Activated T-cell treated with anti-CD3 and anti-CD28 coated beads for 24 hours (primary cell): Measurements from ENCODE around the gene FDCSP.
"Not testable (repeated sequence)": the region's sequence is repeated elsewhere in the genome, so short reads cannot be mapped to it uniquely, and the experiment has no call there.

Experiments
- DNase-seq: peaks from one replicate; pipeline ENCODE4 v3.0.0-alpha.2; 2020; ENCODE audit warnings: low read depth

FDCSP gene

DNA sequence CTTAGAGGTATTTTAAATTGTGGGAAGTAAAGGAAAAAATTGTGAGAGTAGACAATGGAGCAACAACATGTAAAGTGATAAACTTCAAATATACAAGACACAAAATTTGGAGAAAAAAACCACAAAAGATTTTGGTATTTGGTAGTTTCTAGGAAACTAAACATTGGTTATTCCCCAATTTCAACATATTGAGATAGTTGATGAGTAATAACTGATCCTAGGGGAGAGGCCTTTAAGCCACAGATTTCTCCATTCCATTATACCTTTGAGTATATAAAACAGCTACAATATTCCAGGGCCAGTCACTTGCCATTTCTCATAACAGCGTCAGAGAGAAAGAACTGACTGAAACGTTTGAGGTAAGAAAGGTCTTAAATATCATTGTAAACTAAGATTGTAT, at the start of gene FDCSP:
Gene FDCSP (plus strand): TSS at position 301 of the 400 bp plus-strand sequence. CDS start 5,071 bp downstream, outside the sequence.
- no peak for DNase-seq

DNA sequence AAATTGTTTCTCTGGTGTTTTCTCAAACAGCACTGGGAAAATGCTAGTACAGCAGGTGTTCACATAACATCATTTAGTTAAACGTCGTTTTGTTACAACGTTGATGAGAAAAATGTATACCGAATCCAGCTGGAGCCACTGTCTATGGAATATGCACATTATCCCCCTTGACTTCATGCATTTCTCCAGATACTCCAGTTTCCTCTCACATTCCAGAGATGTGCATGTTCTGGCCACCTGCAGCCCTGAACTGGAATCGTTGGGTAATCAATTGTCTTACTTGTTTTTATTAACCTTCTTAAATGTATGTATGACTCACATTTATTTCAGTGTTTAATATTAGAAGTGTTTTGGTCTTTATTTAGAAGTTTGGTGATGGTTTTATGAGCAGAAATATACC, 48.8 kb upstream of the FDCSP start:
- DNase-seq = no peak

DNA sequence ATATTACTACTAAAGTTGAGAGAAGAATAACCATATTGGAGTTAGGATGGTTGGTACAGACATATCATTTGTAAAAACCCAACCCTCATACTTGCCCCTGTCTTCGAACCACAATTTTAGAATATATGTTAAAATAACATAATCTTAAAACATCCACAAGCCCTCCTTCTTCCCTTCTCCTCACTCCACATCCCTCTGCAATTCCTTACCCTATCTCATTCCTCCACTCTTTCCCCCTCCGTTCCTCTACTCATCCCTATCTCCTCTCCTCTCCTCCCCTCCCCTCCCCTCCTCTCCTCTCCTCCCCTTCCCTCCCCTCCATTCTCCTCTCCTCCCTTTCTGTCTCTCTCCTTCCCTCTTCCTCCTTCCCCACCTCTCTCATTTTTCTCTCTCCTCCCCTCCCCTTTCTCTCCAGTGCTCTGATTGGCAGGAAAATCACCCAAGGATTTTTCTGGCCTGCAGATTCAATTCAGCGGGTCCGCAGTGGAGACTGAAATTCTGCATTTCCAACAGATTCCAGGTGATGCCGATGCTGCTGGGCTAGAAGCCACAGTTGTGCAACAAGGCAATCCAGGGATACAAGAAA, 47.8 kb upstream of the FDCSP start:
- no peak for DNase-seq

DNA sequence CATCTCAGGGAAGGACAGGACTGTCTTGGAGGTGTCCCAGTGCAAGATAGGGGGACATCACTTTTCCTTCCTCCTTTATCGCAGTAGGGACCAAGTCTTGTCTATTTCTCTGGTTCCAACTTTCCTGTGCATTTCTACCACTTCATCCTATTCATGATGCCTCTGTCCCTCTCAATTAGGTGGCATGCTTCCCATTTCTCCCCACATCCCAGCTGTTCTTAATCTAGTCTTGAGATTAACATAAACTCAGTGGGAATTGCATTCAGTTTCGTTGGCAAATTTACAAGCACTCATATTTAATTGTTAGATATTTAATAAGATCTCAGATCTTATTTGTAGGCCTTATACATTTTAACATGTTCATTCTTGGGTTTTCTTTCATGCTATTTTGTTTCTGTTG, 46.1 kb upstream of the FDCSP start:
- DNase-seq = no peak

DNA sequence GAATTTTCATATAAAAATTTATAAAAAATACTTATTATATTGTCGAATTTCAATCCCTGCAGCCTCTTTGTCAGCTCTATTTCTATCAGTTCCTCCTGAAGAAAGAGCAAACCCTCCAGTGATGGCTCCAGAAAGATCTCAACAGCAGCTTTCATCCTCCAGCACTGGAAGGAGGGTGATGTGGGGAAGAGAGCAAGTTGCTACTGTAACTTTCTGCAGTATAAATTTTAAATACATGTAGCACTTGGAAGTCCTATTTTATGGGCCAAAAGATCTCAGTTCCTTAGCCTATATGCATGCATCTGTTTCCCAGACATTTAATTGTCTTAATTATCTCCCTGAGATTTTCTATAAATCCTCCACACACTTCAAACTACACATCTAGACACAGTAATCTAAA, 44.1 kb upstream of the FDCSP start:
- no peak for DNase-seq

DNA sequence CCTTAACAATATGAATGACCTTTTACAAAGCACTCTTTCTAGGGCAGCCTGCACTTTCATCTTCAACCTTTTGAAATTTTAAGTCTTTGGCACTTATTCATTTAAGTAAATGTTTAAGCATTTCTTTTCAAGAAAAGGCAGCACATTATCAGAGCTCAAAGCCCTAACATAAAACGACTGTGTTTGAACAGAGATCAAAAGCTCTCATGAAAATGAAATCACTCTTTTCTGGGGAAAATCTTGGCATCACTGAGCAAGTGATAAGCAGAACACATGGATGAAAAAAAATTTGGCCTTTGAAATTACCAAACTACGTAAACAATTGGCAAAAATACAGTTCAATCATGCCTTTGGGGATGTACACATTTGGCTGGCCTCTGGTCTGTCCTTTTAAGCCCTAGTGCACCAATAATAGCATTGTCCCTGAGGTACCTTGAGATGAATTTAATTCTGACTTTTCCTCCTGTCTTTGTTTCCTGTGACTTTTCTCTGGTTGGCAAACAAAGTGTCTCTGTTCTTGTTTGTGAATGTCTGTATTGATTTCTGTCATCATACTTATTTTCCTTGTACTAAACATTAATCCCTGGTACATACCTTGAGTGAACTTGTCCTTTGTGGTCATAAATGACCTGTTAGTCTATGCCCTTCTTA, 43.3 kb upstream of the FDCSP start:
- no peak for DNase-seq

DNA sequence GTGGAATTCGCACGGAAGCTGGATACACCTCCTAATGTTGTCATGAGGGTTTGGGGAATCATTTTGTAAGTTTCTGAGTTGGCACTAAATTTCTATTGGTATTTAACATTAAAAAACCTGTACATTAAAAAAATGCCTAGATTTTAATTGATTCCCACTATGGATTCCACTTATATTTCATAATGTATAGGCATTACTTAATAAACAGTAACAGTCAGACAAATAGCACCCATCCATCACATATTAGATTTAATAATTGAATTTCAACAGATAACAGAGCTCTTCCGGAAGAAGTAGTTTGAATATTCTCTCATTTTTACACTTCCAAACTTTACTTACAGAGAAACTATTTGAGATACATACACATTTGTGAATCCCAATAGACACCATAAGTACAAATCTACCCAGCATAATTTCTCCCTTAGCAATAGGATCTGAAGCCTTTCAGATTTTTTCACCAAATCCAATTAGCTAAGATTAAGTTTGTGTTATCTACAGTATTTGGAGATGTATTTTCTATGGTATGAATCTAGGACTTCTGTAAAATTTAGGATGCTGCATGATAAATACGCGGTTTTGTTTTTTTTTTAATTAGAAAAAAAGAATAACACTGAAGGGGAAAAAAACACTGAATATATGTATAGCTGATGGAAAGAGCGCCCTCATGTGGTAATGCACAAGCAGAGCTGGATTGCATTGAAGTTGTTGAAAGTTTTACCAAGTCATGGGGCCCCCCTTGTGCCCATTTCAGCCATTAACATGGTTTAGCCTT, 42.6 kb upstream of the FDCSP start:
- no peak for DNase-seq

DNA sequence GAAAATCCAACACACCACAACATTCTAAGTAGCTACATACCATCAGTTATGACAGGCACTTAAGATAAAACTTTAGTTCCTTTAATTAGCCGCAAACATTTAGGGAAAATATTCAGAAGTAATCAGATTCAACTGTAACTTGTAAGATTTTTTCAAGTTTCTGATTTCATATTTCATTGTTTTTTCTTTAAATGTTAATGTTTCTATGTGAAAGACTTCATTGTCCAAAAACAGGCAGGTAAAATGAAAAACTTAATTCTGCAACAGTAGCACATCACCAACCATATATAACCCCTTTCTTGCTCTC, 42.0 kb upstream of the FDCSP start:
- DNase-seq = no peak

DNA sequence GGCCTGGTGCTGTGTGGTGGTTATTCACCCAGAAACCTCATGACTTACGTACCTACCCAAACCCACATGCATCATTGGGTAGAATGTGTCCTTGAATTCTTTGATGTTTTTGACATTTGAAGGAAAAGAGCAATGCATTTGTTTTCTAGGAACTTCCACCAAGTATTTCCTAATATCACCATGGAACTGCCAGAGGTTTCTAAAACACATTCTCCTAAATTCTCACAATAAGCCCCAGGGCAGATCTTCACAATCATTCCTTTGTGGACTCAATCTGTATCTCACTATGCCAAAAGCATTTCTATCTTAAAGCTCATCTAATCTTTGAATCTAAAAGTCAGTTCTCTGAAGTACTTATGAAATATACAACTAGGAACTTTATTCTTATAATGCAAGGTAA, 38.7 kb upstream of the FDCSP start:
- DNase-seq = no peak

DNA sequence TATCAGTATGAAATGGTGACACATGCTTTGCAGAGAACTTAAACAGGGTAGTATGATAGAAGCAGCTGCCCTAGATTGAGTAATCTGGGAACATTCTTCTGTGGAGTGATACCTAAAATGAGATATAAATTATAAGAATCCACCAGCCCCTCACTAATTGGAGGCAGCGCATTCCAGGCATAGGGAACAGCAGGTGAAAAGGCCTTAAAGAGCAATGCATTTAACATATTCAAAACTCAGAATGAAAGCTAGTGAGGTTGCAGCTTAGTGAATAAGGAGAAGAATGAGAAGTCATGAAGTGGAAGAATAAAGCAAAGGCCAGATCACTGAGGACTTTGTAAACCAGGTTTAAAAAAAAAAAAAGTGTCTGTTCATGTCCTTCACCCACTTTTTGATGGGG, 35.3 kb upstream of the FDCSP start:
- no peak for DNase-seq

DNA sequence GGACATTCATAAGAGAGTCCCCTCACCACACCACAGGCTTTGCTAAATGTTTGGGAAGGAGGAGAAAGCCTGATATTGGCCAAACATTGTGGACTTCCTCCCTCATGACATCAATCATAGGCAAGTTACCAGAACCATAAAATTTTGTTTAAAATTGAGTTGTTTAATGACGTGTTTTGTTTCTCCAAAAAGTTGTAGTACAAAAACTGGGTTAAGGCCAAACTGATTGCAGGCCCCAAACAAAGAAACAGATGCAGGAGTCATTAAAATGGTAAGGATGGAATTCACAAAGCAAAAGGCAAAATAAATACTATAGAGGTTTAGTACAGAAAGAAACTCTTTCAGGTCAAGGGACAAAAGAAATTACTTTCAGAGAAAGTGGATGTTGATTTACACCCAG, 34.3 kb upstream of the FDCSP start:
- no peak for DNase-seq

DNA sequence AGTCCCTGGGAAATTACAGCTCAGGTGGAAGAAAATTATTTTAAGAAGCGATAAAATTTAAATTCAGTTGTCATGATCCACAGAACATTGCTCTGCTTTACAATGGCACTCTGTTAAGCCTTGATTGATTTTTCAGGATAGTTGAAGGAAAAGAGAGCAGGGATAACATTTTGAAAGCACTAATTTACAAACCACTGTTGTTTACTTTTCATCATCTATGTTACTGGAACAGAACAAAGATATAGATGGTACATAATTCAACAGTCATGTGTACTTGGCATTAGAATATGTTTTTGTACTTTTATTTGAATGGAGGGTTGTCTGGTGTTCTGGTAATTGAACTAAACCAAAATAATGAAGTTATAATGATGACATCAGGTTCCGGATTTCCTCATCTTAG, 33.0 kb upstream of the FDCSP start:
- no peak for DNase-seq

DNA sequence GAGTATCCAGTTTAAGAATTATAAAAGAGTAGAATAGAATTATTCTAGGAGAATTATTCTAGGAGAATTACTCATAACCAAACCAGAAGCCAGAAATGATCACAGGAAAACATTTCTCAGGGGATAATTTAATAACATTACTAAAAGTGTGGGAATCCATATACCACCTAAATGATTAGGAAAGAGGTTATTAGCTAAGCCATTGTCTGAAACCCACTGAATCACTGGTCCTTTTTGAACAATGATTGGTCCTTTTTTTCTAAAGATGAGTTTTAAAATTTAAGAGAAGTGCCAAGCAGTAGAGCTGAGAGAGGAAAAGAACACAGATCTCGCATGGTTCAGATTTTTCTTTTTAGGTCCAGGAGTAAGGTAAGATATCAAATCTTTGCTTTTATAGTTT, 30.5 kb upstream of the FDCSP start, which contains the start of gene ODAM:
Gene ODAM (plus strand): TSS at position 301 of the 400 bp plus-strand sequence. CDS start 819 bp downstream, outside the sequence.
- no peak for DNase-seq

DNA sequence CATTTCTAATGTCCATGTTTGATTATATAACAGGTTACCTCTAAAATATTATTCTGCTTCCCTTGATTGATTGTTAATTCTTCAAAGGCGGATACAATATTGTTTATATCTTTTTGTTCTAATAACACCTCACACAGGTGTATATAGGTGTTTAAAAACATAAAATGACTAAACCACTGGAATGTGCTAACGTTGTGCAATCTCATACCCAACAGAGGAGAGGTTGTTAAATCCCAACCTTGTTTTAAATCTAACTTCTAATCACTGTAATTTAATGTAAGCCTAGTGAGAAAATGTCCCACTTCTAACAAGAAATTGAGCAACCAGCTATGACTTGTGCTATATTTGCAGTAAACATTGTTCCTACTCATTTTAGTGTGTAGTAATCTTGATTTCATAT, 29.1 kb upstream of the FDCSP start:
- DNase-seq = no peak

DNA sequence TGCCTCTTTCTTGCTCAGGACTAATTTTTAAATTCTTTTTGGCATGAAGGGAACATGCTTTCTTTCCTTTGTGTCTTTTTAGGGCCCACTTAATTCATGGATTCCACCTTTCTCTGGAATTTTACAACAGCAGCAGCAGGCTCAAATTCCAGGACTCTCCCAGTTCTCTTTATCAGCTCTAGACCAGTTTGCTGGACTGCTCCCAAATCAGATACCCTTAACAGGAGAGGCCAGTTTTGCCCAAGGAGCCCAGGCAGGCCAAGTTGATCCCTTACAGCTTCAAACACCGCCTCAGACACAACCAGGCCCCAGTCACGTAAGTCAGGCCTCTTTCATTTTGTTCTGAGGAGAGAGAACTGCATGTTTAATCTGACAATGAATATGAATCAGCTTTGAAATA, 28.1 kb upstream of the FDCSP start:
- DNase-seq = no peak

DNA sequence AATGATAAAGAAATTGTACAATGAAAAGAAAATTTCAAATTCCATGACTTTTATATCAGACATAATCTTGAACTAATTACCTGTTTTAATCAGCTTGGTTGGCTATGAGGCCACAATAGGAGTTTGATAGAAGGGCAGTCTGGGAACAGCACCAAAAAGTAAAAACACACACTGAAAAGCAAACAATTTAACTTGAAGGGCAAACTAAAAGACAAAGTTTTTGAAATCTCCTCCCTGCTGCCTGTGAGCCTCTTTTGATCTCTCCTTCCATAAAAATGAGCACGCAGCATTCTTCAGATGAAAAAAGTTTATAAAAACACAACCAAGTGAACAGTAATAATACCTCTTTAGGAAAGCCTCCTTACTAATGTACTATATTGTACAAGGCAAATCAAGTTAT, 22.3 kb upstream of the FDCSP start:
- no peak for DNase-seq

DNA sequence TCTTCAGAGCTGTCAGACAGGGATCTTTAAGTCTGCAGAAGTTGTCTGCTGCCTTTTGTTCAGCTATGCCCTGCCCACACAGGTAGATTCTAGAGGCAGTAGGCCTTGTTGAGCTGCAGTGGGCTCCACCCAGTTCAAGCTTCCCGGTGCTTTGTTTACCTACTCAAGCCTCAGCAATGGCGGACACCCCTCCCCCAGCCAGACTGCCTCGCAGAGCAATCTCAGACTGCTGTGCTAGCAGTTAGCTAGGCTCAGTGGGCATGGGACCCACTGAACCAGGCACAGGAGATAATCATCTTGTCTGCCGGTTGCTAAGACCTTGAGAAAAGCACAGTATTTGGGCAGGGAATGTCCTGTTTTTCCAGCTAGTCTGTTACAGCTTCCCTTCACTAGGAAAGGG, 13.2 kb upstream of the FDCSP start:
- DNase-seq = not testable (repeated sequence)

DNA sequence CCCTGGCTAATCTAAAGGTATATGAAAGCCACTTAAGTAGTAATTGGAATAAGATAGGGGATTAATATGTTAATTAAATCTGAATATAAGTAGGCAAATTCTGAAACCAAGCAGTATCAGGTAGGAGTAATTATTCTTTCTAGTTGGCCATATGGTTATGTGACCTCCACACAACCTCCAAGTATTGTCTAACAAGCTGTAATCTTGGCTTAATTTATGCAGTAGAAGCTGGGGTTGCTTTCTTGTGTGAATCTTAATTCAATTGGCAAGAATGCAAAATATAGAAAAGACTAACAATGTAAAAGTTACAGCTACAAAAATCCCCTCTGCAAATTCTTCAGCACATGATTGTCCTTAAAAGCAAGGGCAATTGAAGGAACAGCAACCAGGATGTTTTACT, 9.8 kb upstream of the FDCSP start:
- DNase-seq = not testable (repeated sequence)

DNA sequence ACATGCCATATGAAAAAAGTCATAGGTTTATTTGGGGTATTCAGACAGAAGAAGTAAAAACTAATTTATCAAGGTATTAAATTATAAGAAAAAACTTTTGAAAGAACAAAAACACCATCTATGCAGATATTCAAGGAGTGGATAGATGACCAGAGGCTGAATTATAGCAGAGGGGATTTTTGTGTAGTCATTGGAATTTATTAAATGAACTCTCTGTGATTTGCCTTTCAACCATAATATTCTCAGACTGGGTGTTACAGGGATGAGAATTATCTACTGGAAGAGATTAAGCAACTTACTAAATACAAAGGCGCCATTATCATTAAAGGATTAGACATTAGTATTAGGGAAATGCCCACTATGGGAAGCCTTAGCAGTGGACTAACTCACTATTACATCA, 9.4 kb upstream of the FDCSP start:
- DNase-seq = not testable (repeated sequence)

DNA sequence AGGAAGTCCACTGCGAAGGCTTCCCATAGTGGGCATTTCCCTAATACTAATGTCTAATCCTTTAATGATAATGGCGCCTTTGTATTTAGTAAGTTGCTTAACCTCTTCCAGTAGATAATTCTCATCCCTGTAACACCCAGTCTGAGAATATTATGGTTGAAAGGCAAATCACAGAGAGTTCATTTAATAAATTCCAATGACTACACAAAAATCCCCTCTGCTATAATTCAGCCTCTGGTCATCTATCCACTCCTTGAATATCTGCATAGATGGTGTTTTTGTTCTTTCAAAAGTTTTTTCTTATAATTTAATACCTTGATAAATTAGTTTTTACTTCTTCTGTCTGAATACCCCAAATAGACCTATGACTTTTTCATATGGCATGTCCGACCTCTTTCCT, 4.5 kb upstream of the FDCSP start:
- not testable (repeated sequence) for DNase-seq

DNA sequence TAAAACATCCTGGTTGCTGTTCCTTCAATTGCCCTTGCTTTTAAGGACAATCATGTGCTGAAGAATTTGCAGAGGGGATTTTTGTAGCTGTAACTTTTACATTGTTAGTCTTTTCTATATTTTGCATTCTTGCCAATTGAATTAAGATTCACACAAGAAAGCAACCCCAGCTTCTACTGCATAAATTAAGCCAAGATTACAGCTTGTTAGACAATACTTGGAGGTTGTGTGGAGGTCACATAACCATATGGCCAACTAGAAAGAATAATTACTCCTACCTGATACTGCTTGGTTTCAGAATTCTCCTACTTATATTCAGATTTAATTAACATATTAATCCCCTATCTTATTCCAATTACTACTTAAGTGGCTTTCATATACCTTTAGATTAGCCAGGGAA, 4.1 kb upstream of the FDCSP start:
- DNase-seq = not testable (repeated sequence)

DNA sequence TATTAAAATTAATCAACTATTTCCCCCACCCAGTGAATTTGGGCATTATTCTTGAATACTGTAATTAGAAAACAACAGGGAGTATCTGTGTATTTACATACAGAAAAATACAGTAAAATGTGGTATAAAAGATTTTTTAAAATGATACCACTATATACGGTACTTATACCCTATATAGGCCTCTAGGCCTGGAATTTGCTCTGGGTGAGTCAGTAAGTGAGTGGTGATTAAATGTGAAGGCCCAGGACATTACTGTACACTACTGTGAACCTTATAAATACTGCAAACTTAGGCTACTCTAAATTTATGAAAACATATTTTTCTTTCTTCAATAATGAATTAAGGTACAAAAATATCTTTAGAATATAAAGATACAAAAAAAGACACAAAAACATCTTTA, 10.2 kb downstream of the FDCSP start:
- DNase-seq = no peak

DNA sequence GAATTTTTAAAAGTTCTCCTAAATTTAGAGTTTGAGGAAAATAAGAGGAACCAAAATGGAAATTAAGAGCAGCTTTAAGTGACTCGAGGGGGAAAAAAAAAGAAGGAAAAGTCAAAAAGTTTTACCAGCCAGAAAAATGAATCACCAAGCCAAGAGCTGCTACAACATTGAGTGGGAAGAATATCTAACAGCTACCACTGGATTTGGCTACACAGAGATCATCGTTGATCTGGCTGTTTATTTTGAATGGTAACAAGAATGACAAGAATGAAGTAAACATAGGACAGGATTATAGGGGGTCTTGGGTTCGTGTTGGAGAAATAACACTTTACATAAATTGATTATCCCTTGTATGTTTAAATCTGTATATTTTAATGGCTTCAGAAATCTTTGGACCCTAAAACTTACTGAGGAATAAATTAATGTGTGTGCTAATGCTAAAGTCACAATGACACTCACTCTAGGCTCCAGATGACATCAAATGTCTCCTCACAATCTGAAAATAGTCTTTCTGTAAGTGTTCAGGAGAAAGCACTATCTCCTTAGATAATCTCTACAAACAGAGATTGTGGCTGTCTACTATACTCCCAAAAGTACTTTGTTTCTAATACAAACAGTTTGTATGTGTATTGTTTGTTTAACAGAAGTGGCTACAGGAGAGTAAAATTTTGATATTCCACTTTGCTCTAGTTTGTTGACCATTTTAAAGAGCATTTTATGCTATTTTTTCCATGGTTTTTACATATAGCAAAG, 13.4 kb downstream of the FDCSP start:
- no peak for DNase-seq
